SK-N-SH (cell line): ENCODE results near the gene ZMIZ1. TPM values are rescaled to one million over a fixed set of nuclear protein-coding genes. Genes with fewer than 3 reads are reported as not detected.

Source experiments
- CHD2 ChIP-seq: fragments of 150-350 bp; IDR thresholded peaks from 2 replicates; pipeline ENCODE4 v1.6.1; 2018; ENCODE audit warnings: low read length; ENCODE audit not compliant: partially characterized antibody
- EP300 ChIP-seq, 2 experiments: IDR thresholded peaks; 2 replicates each; pipeline versions ENCODE4 v1.4.0 to v1.6.1; 2012; ENCODE audit warnings: borderline replicate concordance in 1 of 2, low read depth in 1 of 2, low read length in 1 of 2
- FOSL2 ChIP-seq: IDR thresholded peaks from 2 replicates; pipeline ENCODE4 v1.4.0; 2012; ENCODE audit warnings: low read depth, mild to moderate bottlenecking, moderate library complexity, borderline replicate concordance
- FOXM1 ChIP-seq: IDR thresholded peaks from 2 replicates; pipeline ENCODE4 v1.4.0; 2012; ENCODE audit warnings: low read depth, mild to moderate bottlenecking
- GATA2 ChIP-seq: sonication (generic); formaldehyde crosslinking; IDR thresholded peaks from 2 replicates; pipeline ENCODE4 v1.5.0; 2020; ENCODE audit warnings: mild to moderate bottlenecking, missing genetic modification reagents
- IRF3 ChIP-seq: fragments of 150-350 bp; IDR thresholded peaks from 2 replicates; pipeline ENCODE4 v1.6.1; 2016; ENCODE audit warnings: mild to moderate bottlenecking, low read depth, low read length
- JUND ChIP-seq: IDR thresholded peaks from 2 replicates; pipeline ENCODE4 v1.4.0; 2012
- NFIC ChIP-seq: IDR thresholded peaks from 2 replicates; pipeline ENCODE4 v1.4.0; 2012; ENCODE audit warnings: borderline replicate concordance
- RAD21 ChIP-seq: IDR thresholded peaks from 2 replicates; pipeline ENCODE4 v1.6.1; 2012; ENCODE audit warnings: mild to moderate bottlenecking, low read length
- RCOR1 ChIP-seq: fragments of 150-350 bp; IDR thresholded peaks from 2 replicates; pipeline ENCODE4 v1.6.1; 2017; ENCODE audit warnings: antibody characterized with exemption, low read length
- REST ChIP-seq: IDR thresholded peaks from 2 replicates; pipeline ENCODE4 v1.6.1; 2012; ENCODE audit warnings: mild to moderate bottlenecking, low read depth, low read length, moderate library complexity
- RXRA ChIP-seq: IDR thresholded peaks from 2 replicates; pipeline ENCODE4 v1.4.0; 2012; ENCODE audit warnings: low read depth, mild to moderate bottlenecking, borderline replicate concordance
- SIN3A ChIP-seq: IDR thresholded peaks from 2 replicates; pipeline ENCODE4 v1.6.1; 2012; ENCODE audit warnings: low read depth, mild to moderate bottlenecking, low read length, moderate library complexity, borderline replicate concordance
- TCF12 ChIP-seq: IDR thresholded peaks from 2 replicates; pipeline ENCODE4 v1.4.0; 2012
- TEAD4 ChIP-seq: IDR thresholded peaks from 2 replicates; pipeline ENCODE4 v1.4.0; 2012; ENCODE audit warnings: mild to moderate bottlenecking, borderline replicate concordance; ENCODE audit not compliant: insufficient read depth
- USF1 ChIP-seq: IDR thresholded peaks from 2 replicates; pipeline ENCODE4 v1.4.0; 2012; ENCODE audit warnings: low read depth, borderline replicate concordance
- USF2 ChIP-seq: fragments of 150-350 bp; IDR thresholded peaks from 2 replicates; pipeline ENCODE4 v1.6.1; 2017; ENCODE audit warnings: antibody characterized with exemption, low read length, low read depth, borderline replicate concordance
- polyA plus RNA-seq, 3 experiments: library from polyadenylated mRNA; depleted of rRNA; stranded (reverse); fragments of >200 nt; gene quantifications; 2 replicates each; pipeline ENCODE4 v1.2.3, GENCODE V29; 2012

Gene ZMIZ1
- polyA plus RNA-seq, 1 of the 3 experiments (the other 2 are of a cell fraction) = 23.5 TPM

- TF ChIP-seq FOSL2 = no peak
- peak; percentile 65 for TF ChIP-seq CHD2
- TF ChIP-seq EP300 (IDR thresholded peaks at IDR 0.05; ENCODE audit: borderline replicate concordance in 1 of 2, low read depth in 1 of 2, low read length in 1 of 2) = peak in 1 of 2 experiments; percentile 83; a peak in 2 of 4 replicates
- TF ChIP-seq SIN3A = no peak
- peak; percentile 92 for TF ChIP-seq RCOR1
- no peak for TF ChIP-seq JUND
- TF ChIP-seq RAD21 = peak; percentile 34
- TF ChIP-seq GATA2 (CRISPR knock-in tag) = no peak
- TF ChIP-seq REST = no peak
- TF ChIP-seq USF1 = no peak
- TF ChIP-seq TCF12 = peak; percentile 56; the same call in 1 of the 2 replicates
- no peak for TF ChIP-seq TEAD4
- no peak for TF ChIP-seq NFIC
- TF ChIP-seq RXRA = no peak
- TF ChIP-seq IRF3 = no peak
- TF ChIP-seq USF2 = no peak
- no peak for TF ChIP-seq FOXM1
These were observed 205.7 kb downstream of the ZMIZ1 start (continued) for GRCh38 chr10:79274279-79275104.
